Upper lobe of right lung (tissue), 1 donor: ENCODE results near the gene USP43. TPM values are rescaled to one million over a fixed set of nuclear protein-coding genes. Genes with fewer than 3 reads are reported as not detected.

ENCODE experiments used
- ATAC-seq: fragments of 200-7000 bp; cut with Tn5 transposase; one replicate; pipeline ENCODE4 v1.9.1; 2020; ENCODE audit warnings: mild to moderate bottlenecking, moderate library complexity
- DNase-seq: peaks from one replicate; pipeline ENCODE4 v3.0.0-alpha.2; 2020
- H3K27ac ChIP-seq: fragments of 200-600 bp; one replicate; pipeline ENCODE4 v1.8.0; 2022
- H3K27me3 ChIP-seq: fragments of 200-600 bp; one replicate; pipeline ENCODE4 v1.8.0; 2022; ENCODE audit warnings: mild to moderate bottlenecking
- H3K36me3 ChIP-seq: fragments of 200-600 bp; one replicate; pipeline ENCODE4 v1.8.0; 2022
- H3K4me1 ChIP-seq: fragments of 200-600 bp; one replicate; pipeline ENCODE4 v1.8.0; 2022
- H3K4me3 ChIP-seq: fragments of 200-600 bp; one replicate; pipeline ENCODE4 v1.8.0; 2022; ENCODE audit warnings: mild to moderate bottlenecking
- H3K9me3 ChIP-seq: fragments of 200-600 bp; one replicate; pipeline ENCODE4 v1.8.0; 2022
- intact Hi-C: fragments of 100-400 bp; cut with DNase I; formaldehyde crosslinking; loops from one replicate; pipeline ENCODE4 v1.11.0; 2022
- total RNA-seq: library from RNA; stranded (reverse); fragmentation: NEBNext Ultra II Directional; extraction: Animal tissue kit (Norgen Biotek cat#: 25700); gene quantifications from one replicate; pipeline ENCODE4 v1.2.1, GENCODE V29; 2021
- TF ChIP-seq, protein P1 (sequence below): fragments of 200-600 bp; IDR thresholded peaks from one replicate; pipeline ENCODE4 v1.8.0; 2022; ENCODE audit warnings: antibody characterized with exemption
- donor health status: DM: no; HTN: yes; CAD: no; lungs with severe emphysema.

USP43 gene
- total RNA-seq, 1 donor from 2014 or later, result 4.3 TPM

- Histone ChIP-seq H3K27me3 (no peaks in the 10 kb centered on the region), H3K27ac (no peak overlapping the region), H3K36me3 (no peaks in the 10 kb centered on the region), H3K9me3 (no peaks in the 10 kb centered on the region), H3K4me1 (no peaks in the 10 kb centered on the region), H3K4me3 (no peak overlapping the region)
- DNase-seq (no peak), ATAC-seq (no peak)
- intact Hi-C loops, result no loop called here
- TF ChIP-seq, protein P1, sequence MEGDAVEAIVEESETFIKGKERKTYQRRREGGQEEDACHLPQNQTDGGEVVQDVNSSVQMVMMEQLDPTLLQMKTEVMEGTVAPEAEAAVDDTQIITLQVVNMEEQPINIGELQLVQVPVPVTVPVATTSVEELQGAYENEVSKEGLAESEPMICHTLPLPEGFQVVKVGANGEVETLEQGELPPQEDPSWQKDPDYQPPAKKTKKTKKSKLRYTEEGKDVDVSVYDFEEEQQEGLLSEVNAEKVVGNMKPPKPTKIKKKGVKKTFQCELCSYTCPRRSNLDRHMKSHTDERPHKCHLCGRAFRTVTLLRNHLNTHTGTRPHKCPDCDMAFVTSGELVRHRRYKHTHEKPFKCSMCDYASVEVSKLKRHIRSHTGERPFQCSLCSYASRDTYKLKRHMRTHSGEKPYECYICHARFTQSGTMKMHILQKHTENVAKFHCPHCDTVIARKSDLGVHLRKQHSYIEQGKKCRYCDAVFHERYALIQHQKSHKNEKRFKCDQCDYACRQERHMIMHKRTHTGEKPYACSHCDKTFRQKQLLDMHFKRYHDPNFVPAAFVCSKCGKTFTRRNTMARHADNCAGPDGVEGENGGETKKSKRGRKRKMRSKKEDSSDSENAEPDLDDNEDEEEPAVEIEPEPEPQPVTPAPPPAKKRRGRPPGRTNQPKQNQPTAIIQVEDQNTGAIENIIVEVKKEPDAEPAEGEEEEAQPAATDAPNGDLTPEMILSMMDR, result no peak
These were observed 33.8 kb upstream of the USP43 start for GRCh38 chr17:9611557-9611956.

DNA sequence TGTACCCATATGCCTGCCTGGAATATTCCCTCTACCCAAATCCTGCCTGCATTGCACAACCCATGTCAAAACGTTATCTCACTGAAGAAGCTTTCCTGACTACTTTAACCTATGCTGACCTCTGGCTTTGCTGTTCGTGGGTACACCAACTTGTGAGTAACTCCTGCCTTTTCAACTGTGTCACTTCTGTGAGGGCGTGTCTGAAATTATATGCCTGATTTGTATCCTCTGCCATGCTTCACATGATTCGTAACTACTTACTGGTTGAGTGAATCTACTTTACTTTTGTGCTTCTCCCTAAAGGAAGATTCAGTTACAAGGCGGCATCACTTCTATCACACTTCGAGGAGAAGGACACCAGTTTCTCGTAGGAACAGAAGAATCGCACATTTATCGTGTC lies 33.3 kb upstream of the USP43 start:
- Histone ChIP-seq H3K27ac (no peak overlapping the region), H3K4me3 (no peak overlapping the region), H3K36me3 (no peaks in the 10 kb centered on the region), H3K9me3 (no peaks in the 10 kb centered on the region), H3K4me1 (no peaks in the 10 kb centered on the region), H3K27me3 (no peaks in the 10 kb centered on the region)
- DNase-seq, result no peak
- intact Hi-C loops, result no loop called here
- ATAC-seq, result no peak
- TF ChIP-seq, protein P1, result no peak

DNA sequence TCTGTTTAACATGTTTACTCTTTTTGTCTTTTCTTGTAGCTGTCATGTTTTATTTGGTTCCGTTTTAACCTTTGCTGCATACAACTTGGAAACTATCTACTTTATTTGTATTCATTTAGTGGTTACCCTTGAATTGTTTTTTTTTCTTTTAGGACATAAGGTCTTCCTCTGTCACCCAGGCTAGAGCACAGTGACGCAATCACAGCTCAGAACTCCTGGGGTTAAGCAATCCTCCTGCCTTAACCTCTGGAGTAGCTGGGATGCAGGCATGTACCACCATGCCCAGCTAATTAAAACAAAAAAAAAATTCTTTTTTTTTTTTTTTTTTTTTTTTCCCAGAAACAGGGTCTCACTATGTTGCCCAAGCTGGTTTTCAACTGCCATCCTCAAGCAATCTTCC lies 29.8 kb upstream of the USP43 start:
- Histone ChIP-seq H3K27ac (no peak overlapping the region), H3K4me1 (no peaks in the 10 kb centered on the region), H3K9me3 (no peaks in the 10 kb centered on the region), H3K4me3 (no peak overlapping the region), H3K36me3 (no peaks in the 10 kb centered on the region), H3K27me3 (no peaks in the 10 kb centered on the region)
- ATAC-seq (no peak), DNase-seq (no peak)
- TF ChIP-seq, protein P1, result no peak
- intact Hi-C loops, result no loop called here

- TF ChIP-seq, protein P1, result no peak
- H3K27ac ChIP-seq, result no peak overlapping the region
- no peaks in the 10 kb centered on the region for H3K36me3 ChIP-seq
- intact Hi-C loops, result no loop called here
- H3K4me1 ChIP-seq, result no peaks in the 10 kb centered on the region
- ATAC-seq, result no peak
- no peaks in the 10 kb centered on the region for H3K9me3 ChIP-seq
- no peak for DNase-seq
- H3K4me3 ChIP-seq, result no peak overlapping the region
- H3K27me3 ChIP-seq, result no peaks in the 10 kb centered on the region
These were observed 22.4 kb upstream of the USP43 start for GRCh38 chr17:9622961-9623360.

- no peaks in the 10 kb centered on the region for H3K27me3 ChIP-seq
- ATAC-seq (no peak), DNase-seq (no peak)
- no peak overlapping the region for H3K27ac ChIP-seq
- no peaks in the 10 kb centered on the region for H3K4me1 ChIP-seq
- H3K9me3 ChIP-seq, result no peaks in the 10 kb centered on the region
- H3K4me3 ChIP-seq, result no peak overlapping the region
- H3K36me3 ChIP-seq, result no peaks in the 10 kb centered on the region
- TF ChIP-seq, protein P1, result no peak
- intact Hi-C loops, result no loop called here
These were observed 16.8 kb upstream of the USP43 start for GRCh38 chr17:9628509-9628908.

- Histone ChIP-seq H3K36me3 (no peaks in the 10 kb centered on the region), H3K27ac (no peak overlapping the region), H3K4me3 (no peak overlapping the region), H3K4me1 (no peaks in the 10 kb centered on the region), H3K9me3 (no peaks in the 10 kb centered on the region), H3K27me3 (no peaks in the 10 kb centered on the region)
- intact Hi-C loops, result no loop called here
- no peak for ATAC-seq
- no peak for DNase-seq
- TF ChIP-seq, protein P1, result no peak
These were observed 12.6 kb upstream of the USP43 start for GRCh38 chr17:9632741-9633140.
